ENCODE results near the gene WNT9A.

Gene WNT9A

DNA sequence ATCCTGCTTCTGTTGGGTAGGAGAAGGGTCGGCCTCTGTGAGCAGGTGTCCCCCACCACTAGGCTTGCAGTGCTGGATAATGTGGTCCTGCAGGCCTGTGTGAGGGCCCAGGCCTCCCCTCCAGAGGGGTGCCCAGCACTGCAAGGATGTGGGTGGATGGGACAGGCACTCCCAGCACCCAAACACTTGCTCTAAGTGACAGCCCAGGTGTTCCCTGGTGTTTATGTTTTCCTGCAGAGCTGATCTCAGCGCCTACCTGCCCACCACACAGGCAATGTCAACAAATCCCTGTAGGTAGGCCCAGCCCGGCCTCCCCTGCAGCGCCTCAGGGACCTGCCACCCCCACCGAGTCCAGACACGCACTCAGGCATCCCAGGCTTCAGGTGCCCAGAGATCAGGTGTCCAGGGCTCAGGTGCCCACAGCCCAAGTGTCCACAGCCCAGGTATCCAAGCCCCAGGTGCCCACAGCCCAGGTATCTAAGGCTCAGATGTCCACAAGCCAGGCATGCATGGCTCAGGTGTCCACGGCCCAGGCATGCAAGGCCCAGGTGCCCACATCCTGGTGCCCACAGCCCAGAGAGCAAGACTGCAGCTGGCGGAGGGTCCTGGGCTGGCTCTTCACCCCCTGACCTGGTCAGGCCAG, 59.2 kb downstream of the WNT9A start:
- DNase-seq (ENCODE audit: low read depth, low spot score), result no peak

GRCh38 chr1:227887697-227888403, 59.9 kb downstream of the WNT9A start:
- H3K27me3 ChIP-seq (ENCODE audit: insufficient read depth, insufficient read length), result no peaks in the 10 kb centered on the region
- H3K9ac ChIP-seq (ENCODE audit: insufficient read length, low read depth), result peak overlapping the region; percentile 43
- no peak overlapping the region for H3K4me3 ChIP-seq (ENCODE audit: insufficient read length, low read depth)
- H3K4me1 ChIP-seq (ENCODE audit: insufficient read depth, insufficient read length), result peaks cover 36% of the 10 kb centered on the region
- H3K36me3 ChIP-seq (ENCODE audit: insufficient read depth, insufficient read length, low read length), result no peaks in the 10 kb centered on the region
- H3K9me3 ChIP-seq (ENCODE audit: insufficient read depth, low read length), result no peaks in the 10 kb centered on the region
- TF ChIP-seq ZNF274 (IDR thresholded peaks at IDR 0.05; ENCODE audit: low read depth, low read length) (no peak), YY1 (IDR thresholded peaks at IDR 0.05; ENCODE audit: insufficient read depth, insufficient read length) (no peak), SUZ12 (IDR thresholded peaks at IDR 0.05; ENCODE audit: extremely low read depth, insufficient read depth, insufficient read length) (no peak)
- DNase-seq (ENCODE audit: low read depth, low spot score), result no peak

More for the DNA sequence above, 59.2 kb downstream of the WNT9A start:
- H3K27me3 ChIP-seq (ENCODE audit: insufficient read depth, insufficient read length), result no peaks in the 10 kb centered on the region
- peaks cover 41% of the 10 kb centered on the region for H3K4me1 ChIP-seq (ENCODE audit: insufficient read depth, insufficient read length)
- H3K4me3 ChIP-seq (ENCODE audit: insufficient read length, low read depth), result no peak overlapping the region
- H3K9ac ChIP-seq (ENCODE audit: insufficient read length, low read depth), result peak overlapping the region; percentile 43
- no peaks in the 10 kb centered on the region for H3K9me3 ChIP-seq (ENCODE audit: insufficient read depth, low read length)
- TF ChIP-seq ZNF274 (IDR thresholded peaks at IDR 0.05; ENCODE audit: low read depth, low read length) (no peak), SUZ12 (IDR thresholded peaks at IDR 0.05; ENCODE audit: extremely low read depth, insufficient read depth, insufficient read length) (no peak), YY1 (IDR thresholded peaks at IDR 0.05; ENCODE audit: insufficient read depth, insufficient read length) (no peak)
- H3K36me3 ChIP-seq (ENCODE audit: insufficient read depth, insufficient read length, low read length), result no peaks in the 10 kb centered on the region

DNA sequence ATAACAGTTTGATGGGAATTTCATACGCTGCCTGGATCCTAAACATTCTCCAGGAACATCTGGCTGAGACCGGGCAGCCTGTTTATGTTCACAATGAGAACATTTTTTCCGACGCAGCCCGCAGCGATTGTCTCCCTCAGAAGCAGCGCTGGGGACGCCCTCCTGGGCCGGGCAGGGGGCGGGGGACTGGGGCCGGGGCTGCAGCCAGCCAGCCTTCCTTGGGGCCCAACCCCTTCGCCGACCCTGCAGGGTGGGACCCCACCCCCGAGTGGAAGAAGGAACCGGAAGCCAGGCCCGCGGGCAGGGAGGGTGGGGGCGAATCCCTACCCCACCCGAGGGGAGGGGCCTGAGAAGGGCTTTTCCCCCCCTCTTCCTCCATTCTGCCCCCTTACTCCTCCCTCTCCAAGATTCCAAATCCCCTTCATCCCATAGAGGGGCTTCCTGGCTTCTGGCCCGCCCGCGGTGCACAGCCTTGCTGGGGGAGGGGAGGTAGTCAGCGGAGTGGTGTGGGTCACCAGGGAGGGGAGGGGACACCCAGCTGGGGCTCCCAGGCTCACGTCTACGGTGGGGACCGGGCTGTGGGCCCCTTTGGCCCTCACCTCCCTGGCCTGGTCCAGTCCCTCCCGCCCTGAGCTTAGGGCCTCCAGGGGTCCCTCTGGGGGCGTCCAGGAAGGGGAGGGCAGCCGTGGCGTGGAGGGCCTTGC, 60.6 kb downstream of the WNT9A start:
- Histone ChIP-seq H3K4me1 (ENCODE audit: insufficient read depth, insufficient read length) (peaks cover 31% of the 10 kb centered on the region), H3K36me3 (ENCODE audit: insufficient read depth, insufficient read length, low read length) (no peaks in the 10 kb centered on the region), H3K9ac (ENCODE audit: insufficient read length, low read depth) (peak overlapping the region; percentile 42), H3K27me3 (ENCODE audit: insufficient read depth, insufficient read length) (no peaks in the 10 kb centered on the region), H3K4me3 (ENCODE audit: insufficient read length, low read depth) (peak overlapping the region; percentile 31), H3K9me3 (ENCODE audit: insufficient read depth, low read length) (no peaks in the 10 kb centered on the region)
- no peak for TF ChIP-seq SUZ12 (IDR thresholded peaks at IDR 0.05; ENCODE audit: extremely low read depth, insufficient read depth, insufficient read length)
- DNase-seq (ENCODE audit: low read depth, low spot score), result no peak

GRCh38 chr1:227886503-227886961, 61.2 kb downstream of the WNT9A start:
- H3K36me3 ChIP-seq (ENCODE audit: insufficient read depth, insufficient read length, low read length), result no peaks in the 10 kb centered on the region
- H3K4me1 ChIP-seq (ENCODE audit: insufficient read depth, insufficient read length), result peaks cover 25% of the 10 kb centered on the region
- no peaks in the 10 kb centered on the region for H3K9me3 ChIP-seq (ENCODE audit: insufficient read depth, low read length)
- no peaks in the 10 kb centered on the region for H3K27me3 ChIP-seq (ENCODE audit: insufficient read depth, insufficient read length)
- H3K9ac ChIP-seq (ENCODE audit: insufficient read length, low read depth), result no peak overlapping the region
- no peak for TF ChIP-seq SUZ12 (IDR thresholded peaks at IDR 0.05; ENCODE audit: extremely low read depth, insufficient read depth, insufficient read length)
- no peak for TF ChIP-seq YY1 (IDR thresholded peaks at IDR 0.05; ENCODE audit: insufficient read depth, insufficient read length)
- no peak for TF ChIP-seq ZNF274 (IDR thresholded peaks at IDR 0.05; ENCODE audit: low read depth, low read length)
- peak overlapping the region; percentile 10 for H3K4me3 ChIP-seq (ENCODE audit: insufficient read length, low read depth)
- no peak for DNase-seq (ENCODE audit: low read depth, low spot score)

DNA sequence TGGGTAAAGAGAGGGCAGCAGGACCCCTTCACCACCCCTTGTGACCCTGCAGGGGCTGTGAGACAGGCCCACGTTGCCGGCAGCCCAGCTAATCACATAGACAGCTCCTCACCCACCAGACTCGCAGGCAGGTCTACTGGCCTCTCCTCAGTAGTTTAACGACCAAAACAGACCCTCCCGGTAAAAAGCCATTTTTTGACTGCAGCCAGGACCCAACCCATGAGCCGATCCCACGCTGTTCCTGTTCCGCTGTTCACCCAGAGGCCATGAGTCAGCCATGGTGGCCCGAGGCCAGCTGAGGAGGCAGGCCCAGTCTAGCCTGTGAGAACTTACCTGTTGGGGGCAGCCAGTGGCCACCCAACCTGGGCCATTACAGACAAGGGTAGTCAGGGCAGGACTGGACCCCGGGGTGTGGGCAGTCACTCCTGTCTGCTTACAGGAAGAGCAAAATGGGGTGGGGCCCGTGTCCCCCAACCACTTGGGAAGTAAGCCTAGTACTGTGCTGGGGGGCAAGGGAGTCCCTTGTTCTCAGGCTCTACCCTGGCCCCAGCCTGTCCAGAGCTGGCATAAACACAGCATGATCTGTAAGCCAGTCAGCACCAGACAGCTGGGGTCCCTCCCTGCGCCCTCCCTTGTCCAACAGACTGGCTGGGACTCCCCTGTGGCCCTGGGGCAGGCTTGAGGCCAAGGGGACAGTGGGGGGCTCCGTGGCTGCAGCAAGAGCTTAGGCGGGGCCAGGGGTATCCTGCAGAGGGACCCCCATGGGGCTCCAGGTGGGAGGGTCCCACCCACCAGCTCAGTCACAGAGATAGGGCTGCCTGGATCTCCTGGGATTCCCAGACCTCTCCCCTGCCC, 61.9 kb downstream of the WNT9A start:
- DNase-seq (ENCODE audit: low read depth, low spot score), result no peak
- Histone ChIP-seq H3K9ac (ENCODE audit: insufficient read length, low read depth) (peak overlapping the region; percentile 51), H3K4me3 (ENCODE audit: insufficient read length, low read depth) (no peak overlapping the region), H3K9me3 (ENCODE audit: insufficient read depth, low read length) (no peaks in the 10 kb centered on the region), H3K27me3 (ENCODE audit: insufficient read depth, insufficient read length) (no peaks in the 10 kb centered on the region), H3K36me3 (ENCODE audit: insufficient read depth, insufficient read length, low read length) (no peaks in the 10 kb centered on the region), H3K4me1 (ENCODE audit: insufficient read depth, insufficient read length) (peaks cover 25% of the 10 kb centered on the region)
- no peak for TF ChIP-seq ZNF274 (IDR thresholded peaks at IDR 0.05; ENCODE audit: low read depth, low read length)
- TF ChIP-seq YY1 (IDR thresholded peaks at IDR 0.05; ENCODE audit: insufficient read depth, insufficient read length), result no peak
- no peak for TF ChIP-seq SUZ12 (IDR thresholded peaks at IDR 0.05; ENCODE audit: extremely low read depth, insufficient read depth, insufficient read length)

- Histone ChIP-seq H3K4me1 (ENCODE audit: insufficient read depth, insufficient read length) (peaks cover 25% of the 10 kb centered on the region), H3K4me3 (ENCODE audit: insufficient read length, low read depth) (no peak overlapping the region), H3K36me3 (ENCODE audit: insufficient read depth, insufficient read length, low read length) (no peaks in the 10 kb centered on the region), H3K9ac (ENCODE audit: insufficient read length, low read depth) (peak overlapping the region; percentile 51), H3K9me3 (ENCODE audit: insufficient read depth, low read length) (no peaks in the 10 kb centered on the region), H3K27me3 (ENCODE audit: insufficient read depth, insufficient read length) (peaks cover 1% of the 10 kb centered on the region)
- TF ChIP-seq SUZ12 (IDR thresholded peaks at IDR 0.05; ENCODE audit: extremely low read depth, insufficient read depth, insufficient read length), result no peak
- no peak for TF ChIP-seq YY1 (IDR thresholded peaks at IDR 0.05; ENCODE audit: insufficient read depth, insufficient read length)
- no peak for TF ChIP-seq ZNF274 (IDR thresholded peaks at IDR 0.05; ENCODE audit: low read depth, low read length)
- DNase-seq (ENCODE audit: low read depth, low spot score), result no peak
Observed at GRCh38 chr1:227885135-227885647, 62.5 kb downstream of the WNT9A start.

Measured in NT2/D1 (cell line).